Measurements from ENCODE around the gene DDIT4.

- TF ChIP-seq CTCF (IDR thresholded peaks at IDR 0.05) (no peak), POLR2A (IDR thresholded peaks at IDR 0.05) (no peak)
Observed at GRCh38 chr10:72261784-72262404, 11.8 kb upstream of the DDIT4 start.

Measured in testis (tissue), 2 donors.